Measurements from ENCODE around the gene RBM23.
"Not testable (repeated sequence)": the region's sequence is repeated elsewhere in the genome, so short reads cannot be mapped to it uniquely, and the experiment has no call there.

Gene RBM23

DNA sequence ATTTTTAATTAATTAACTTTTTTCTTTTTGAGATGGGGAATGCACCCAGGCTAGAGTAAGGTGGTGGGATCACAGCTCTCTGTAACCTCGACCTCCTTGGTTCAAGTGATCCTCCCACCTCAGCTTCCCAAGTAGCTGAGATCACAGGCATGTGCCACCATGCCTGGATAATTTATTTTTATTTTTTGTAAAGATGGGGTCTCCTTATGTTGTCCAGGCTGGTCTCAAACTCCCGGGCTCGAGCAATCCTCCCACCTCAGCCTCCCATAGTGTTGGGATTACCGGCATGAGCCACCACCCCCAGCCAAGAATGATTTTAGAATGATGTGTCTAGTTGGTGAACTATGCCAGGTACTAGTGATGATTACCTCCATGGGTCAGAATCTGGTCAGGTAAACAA lies 54.0 kb downstream of the RBM23 start:
- no peak for DNase-seq (ENCODE audit: low spot score)

- DNase-seq (ENCODE audit: low spot score), result no peak
Measured at GRCh38 chr14:22861651-22862050, 57.3 kb downstream of the RBM23 start.

DNA sequence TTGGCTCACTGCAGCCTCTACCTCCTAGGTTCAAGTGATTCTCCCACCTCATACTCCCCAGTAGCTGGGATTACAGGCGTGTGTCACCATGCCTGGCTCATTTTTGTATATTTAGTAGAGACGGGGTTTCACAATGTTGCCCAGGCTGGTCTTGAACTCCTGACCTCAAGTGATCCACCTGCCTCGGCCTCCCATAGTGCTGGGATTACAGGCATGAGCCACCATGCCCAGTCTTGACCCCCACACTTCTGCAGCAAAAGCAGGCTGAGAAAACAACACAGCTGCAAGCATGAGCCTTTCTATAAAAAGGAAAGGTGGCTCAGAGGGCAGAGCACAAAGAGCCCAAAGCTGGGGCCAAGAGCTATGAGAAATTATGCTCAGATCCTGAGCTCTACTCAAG lies 58.6 kb downstream of the RBM23 start:
- not testable (repeated sequence) for DNase-seq (ENCODE audit: low spot score)

DNA sequence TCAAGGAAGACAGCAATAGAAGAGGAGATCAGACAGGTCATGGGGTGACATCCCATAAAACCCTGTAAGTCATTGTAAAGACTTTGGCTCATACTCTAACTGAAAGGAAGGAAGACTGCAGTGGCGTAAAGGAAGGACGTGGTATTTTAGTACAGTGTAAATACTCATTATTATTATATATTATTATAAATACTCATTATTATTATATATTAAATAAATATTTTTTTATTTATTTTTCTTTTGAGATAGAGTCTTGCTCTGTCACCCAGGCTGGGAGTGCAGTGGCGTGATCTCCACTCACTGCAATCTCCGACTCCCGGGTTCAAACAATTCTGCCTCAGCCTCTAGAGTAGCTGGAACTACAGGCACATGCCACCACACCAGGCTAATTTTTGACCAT lies 62.5 kb downstream of the RBM23 start:
- DNase-seq (ENCODE audit: low spot score), result no peak

- DNase-seq (ENCODE audit: low spot score), result no peak
Measured at GRCh38 chr14:22854963-22855724, 63.8 kb downstream of the RBM23 start.

DNA sequence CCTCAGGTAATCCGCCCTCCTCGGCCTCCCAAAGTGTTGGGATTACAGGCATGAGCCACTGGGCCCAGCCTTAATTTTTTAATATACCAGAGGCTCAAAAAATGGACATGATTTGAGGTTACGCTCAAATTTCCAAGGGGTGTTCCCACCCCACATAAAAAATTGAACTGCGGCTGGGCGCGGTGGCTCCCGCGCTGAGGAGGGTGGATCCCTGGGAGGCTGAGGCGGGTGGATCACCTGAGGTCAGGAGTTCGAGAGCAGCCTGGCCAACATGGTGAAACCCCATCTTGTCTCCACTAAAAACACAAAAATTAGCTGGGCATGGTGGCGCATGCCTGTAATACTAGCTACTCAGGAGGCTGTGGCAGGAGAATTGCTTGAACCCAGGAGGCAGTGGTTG lies 64.7 kb downstream of the RBM23 start:
- DNase-seq (ENCODE audit: low spot score), result not testable (repeated sequence)

DNA sequence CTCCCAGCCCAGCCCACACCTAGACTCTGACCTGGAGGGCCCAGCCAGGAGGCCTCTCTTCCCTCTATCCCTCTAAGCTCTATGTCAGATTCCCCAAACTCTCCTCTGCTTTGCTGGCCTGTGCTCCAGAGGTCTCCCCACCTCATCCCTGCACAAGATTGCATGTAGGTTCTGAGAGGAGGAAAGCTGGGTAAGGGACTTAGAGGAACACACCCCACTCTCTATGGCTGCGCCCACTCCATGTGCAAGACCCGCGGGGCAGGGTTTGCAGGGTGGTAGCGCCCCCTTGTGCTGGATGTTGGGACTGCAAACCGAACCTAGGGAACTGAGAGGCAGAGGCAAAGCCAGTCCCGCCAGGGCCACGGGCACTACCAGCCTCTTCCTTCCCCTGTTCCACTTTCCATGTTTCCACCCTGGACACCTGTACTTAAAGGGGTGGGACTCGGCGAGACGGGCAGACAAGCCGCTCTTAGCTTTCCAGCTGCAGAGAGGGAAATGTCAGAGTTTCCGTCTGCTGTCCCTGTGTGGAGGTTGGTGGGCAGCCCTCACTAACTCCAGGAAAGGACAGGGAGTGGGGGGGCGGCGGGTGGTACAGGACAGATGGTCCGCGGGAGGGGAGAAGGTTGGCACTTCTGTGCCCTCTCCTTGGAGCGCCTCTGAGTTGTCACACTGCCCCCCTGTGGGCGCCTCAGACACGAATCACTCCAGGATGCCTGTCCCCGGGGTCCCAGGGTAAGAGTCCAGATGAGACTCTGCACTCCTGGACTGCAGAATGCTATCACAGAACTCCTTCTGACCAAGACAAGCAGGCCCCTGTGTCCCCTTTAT lies 65.8 kb downstream of the RBM23 start:
- DNase-seq (ENCODE audit: low spot score), result peak; percentile 78

- no peak for DNase-seq (ENCODE audit: low spot score)
Measured at GRCh38 chr14:22852599-22852939, 66.4 kb downstream of the RBM23 start.

DNA sequence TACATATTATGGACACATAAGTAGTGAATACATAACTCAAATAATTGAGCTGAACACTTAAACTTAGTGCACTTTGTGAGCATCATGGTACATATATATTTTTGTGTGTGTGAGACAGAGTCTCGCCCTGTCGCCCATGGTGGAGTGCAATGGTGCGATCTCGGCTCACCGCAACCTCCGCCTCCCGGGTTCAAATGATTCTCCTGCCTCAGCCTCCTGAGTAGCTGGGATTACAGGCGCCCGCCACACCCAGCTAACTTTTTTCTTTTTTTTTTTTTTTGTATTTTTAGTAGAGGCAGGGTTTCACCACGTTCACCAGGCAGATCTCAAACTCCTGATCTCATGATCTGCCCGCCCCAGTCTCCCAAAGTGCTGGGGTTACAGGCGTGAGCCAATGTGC lies 66.8 kb downstream of the RBM23 start:
- DNase-seq (ENCODE audit: low spot score), result not testable (repeated sequence)

GRCh38 chr14:22850944-22851764 lies 67.8 kb downstream of the RBM23 start:
- peak; percentile 87 for DNase-seq (ENCODE audit: low spot score)

DNA sequence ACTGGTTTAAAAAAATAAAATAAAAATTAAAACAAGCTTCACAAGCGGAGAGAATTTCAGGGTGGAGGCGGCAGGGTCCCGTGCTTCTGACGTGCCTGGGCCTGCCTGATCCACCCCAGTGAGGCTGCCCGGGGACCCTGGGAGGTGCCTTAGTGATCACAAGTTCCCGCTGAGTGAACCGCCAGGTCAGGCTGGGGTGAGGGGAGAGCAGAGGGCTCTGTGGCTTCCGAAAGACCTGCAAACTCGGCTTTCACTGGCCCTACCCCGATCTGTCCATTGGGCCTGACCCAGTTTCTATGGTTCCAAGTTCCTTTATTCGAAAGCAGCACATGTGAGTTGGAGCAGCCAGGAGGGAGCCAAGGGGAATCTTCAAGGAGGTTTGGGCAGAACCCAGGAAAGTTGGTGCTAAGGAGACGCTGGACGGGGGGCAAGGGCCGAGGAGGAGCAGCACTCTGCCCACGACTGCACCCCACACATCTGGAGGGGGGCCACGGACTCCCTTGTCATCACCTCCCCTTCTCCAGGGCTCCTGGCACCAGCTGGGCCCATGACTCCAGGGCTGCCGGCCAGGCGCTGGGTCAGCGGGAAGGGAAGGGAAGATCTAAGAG lies 69.6 kb downstream of the RBM23 start:
- peak; percentile 48 for DNase-seq (ENCODE audit: low spot score)

GRCh38 chr14:22848351-22849164 lies 70.4 kb downstream of the RBM23 start:
- DNase-seq (ENCODE audit: low spot score), result peak; percentile 74

- peak; percentile 50 for DNase-seq (ENCODE audit: low spot score)
Measured at GRCh38 chr14:22847661-22848341, 71.1 kb downstream of the RBM23 start.

DNA sequence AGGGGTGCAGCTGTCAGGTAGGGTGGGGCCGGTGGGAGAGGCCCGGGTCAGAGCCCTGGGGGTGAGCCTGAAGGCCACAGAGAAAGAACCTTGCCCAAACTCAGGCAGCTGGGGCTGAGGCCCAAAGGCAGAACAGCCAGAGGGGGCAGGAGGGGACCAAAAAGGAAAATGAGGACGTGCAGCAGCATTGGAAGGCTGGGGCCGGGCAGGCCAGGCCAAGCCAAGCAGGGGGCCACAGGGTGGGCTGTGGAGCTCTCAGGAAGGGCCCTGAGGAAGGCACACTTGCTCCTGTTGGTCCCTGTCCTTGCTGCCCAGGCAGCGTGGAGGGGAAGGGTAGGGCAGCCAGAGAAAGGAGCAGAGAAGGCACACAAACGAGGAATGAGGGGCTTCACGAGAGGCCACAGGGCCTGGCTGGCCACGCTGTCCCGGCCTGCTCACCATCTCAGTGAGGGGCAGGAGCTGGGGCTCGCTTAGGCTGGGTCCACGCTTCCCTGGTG lies 72.1 kb downstream of the RBM23 start:
- no peak for DNase-seq (ENCODE audit: low spot score)

DNA sequence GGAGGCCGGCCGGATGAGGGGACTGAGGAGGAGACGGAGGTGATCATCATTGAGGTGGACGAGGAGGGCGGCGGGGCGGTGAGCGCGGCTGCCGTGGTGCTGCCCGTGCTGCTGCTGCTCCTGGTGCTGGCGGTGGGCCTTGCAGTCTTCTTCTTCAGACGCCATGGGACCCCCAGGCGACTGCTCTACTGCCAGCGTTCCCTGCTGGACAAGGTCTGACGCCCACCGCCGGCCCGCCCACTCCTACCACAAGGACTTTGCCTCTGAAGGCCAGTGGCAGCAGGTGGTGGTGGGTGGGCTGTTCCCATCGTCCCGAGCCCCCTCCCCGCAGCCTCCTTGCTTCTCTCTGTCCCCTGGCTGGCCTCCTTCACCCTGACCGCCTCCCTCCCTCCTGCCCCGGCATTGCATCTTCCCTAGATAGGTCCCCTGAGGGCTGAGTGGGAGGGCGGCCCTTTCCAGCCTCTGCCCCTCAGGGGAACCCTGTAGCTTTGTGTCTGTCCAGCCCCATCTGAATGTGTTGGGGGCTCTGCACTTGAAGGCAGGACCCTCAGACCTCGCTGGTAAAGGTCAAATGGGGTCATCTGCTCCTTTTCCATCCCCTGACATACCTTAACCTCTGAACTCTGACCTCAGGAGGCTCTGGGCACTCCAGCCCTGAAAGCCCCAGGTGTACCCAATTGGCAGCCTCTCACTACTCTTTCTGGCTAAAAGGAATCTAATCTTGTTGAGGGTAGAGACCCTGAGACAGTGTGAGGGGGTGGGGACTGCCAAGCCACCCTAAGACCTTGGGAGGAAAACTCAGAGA lies 72.9 kb downstream of the RBM23 start:
- DNase-seq (ENCODE audit: low spot score), result no peak

- no peak for DNase-seq (ENCODE audit: low spot score)
Measured at GRCh38 chr14:22845103-22845394, 73.9 kb downstream of the RBM23 start.

GRCh38 chr14:22844221-22845102 lies 74.5 kb downstream of the RBM23 start:
- no peak for DNase-seq (ENCODE audit: low spot score)
